Sigmoid colon (tissue), 3 donors: ENCODE measurements around the gene GPR68.

Experiments used
- CTCF ChIP-seq, 4 experiments: fragments of 450-650 bp in 3 of 4; fragments of 200-600 bp in 1 of 4; IDR thresholded peaks; one replicate each; pipeline ENCODE4 v1.5.1; 2016 to 2019; ENCODE audit warnings: antibody characterized with exemption in 4 of 4, mild to moderate bottlenecking in 3 of 4, moderate library complexity in 2 of 4
- POLR2A ChIP-seq, 2 donors: fragments of 450-650 bp; IDR thresholded peaks; one replicate each; pipeline ENCODE4 v1.6.1; 2016; ENCODE audit warnings: antibody characterized with exemption in 2 of 2, mild to moderate bottlenecking in 2 of 2, moderate library complexity in 2 of 2

GRCh38 chr14:91231446-91231845 is 13.1 kb downstream of the GPR68 start:
- TF ChIP-seq CTCF (IDR thresholded peaks at IDR 0.05) (no peak), POLR2A (IDR thresholded peaks at IDR 0.05) (no peak)
